GM12892 (cell line): ENCODE measurements around the gene AP1S3.

Experiments used
- DNase-seq: peaks from one replicate; pipeline ENCODE4 v3.0.0; 2011; ENCODE audit not compliant: insufficient read length
- FAIRE-seq: peaks from 2 replicates; lab custom pipeline; 2011; peaks lifted over from hg19 to GRCh38; lab: Jason Lieb, UNC
- POLR2A ChIP-seq: IDR thresholded peaks from 2 replicates; pipeline ENCODE4 v1.6.1; 2011; ENCODE audit warnings: low read depth, low read length, control low read depth
- POLR2AphosphoS5 ChIP-seq: IDR thresholded peaks from 2 replicates; pipeline ENCODE4 v1.6.1; 2011; ENCODE audit warnings: low read depth, low read length, control low read depth
- TAF1 ChIP-seq: IDR thresholded peaks from 2 replicates; pipeline ENCODE4 v1.6.1; 2011; ENCODE audit warnings: low read depth, mild to moderate bottlenecking, control low read depth, low read length, borderline replicate concordance

The AP1S3 gene

GRCh38 chr2:223746611-223747010 lies 90.8 kb downstream of the AP1S3 start:
- TF ChIP-seq POLR2A (no peak), TAF1 (no peak), POLR2AphosphoS5 (no peak)
- FAIRE-seq (no peak), DNase-seq (no peak)

- FAIRE-seq (no peak), DNase-seq (no peak)
- TF ChIP-seq TAF1: no peak
- TF ChIP-seq POLR2AphosphoS5: no peak
- TF ChIP-seq POLR2A: no peak
These were observed 92.8 kb downstream of the AP1S3 start for GRCh38 chr2:223744580-223744979.

- no peak for TF ChIP-seq POLR2A
- no peak for TF ChIP-seq TAF1
- TF ChIP-seq POLR2AphosphoS5: no peak
- FAIRE-seq (no peak), DNase-seq (no peak)
These were observed 96.7 kb downstream of the AP1S3 start for GRCh38 chr2:223740679-223741078.

DNA sequence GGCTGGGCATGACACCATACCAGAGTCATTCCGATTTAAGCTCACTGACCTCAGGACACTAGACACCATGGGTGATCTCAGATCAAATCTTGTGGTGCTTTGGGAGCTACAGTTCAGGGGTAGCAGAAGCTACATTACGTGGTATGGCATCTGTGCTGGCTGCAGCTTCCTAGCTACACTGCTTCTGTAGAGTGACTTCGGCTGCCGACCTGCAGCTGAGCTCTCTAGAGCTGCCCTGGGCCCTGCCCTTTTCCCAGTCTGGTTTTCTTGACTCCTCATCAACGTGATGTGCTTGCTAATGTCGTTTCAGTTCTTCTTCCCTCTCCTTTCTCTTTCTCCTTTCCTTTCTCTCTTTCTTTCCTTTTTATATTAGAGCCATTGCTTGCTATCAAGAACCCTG lies 100.2 kb downstream of the AP1S3 start:
- DNase-seq (no peak), FAIRE-seq (no peak)
- TF ChIP-seq POLR2AphosphoS5 (no peak), TAF1 (no peak), POLR2A (no peak)

- DNase-seq: no peak
- no peak for TF ChIP-seq POLR2AphosphoS5
- no peak for TF ChIP-seq POLR2A
- no peak for TF ChIP-seq TAF1
- FAIRE-seq: no peak
These were observed 100.9 kb downstream of the AP1S3 start for GRCh38 chr2:223736488-223736887.

DNA sequence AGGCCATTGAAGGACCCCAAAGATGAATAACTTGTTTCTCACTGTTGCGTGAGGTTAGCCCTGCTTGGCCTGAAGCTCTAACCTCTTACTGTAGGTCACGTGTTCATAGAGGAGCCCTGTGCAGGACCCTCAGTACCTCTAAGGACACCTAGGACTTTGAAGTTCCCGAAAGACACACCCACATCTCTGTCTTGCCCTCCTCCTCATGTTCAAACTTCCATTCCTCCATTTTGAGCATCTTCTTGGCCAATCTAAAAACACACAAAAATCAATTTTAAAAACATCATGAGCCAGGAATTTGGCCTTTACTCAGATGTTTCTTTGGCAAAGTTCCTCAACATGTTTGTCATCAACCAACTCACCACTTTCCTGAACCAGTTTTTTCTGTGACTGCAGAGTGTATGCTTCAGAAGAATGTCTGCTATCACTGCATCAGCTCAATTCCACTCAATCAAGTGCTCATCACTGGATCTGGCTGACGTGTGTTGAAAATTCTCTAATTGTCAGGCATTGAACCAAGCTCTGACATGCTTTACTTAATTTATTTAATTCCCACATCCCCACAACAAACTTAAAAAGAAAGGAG lies 101.6 kb downstream of the AP1S3 start:
- no peak for TF ChIP-seq POLR2AphosphoS5
- FAIRE-seq (no peak), DNase-seq (no peak)

- DNase-seq (no peak), FAIRE-seq (no peak)
- TF ChIP-seq POLR2A: no peak
These were observed 102.2 kb downstream of the AP1S3 start for GRCh38 chr2:223735035-223735640.

DNA sequence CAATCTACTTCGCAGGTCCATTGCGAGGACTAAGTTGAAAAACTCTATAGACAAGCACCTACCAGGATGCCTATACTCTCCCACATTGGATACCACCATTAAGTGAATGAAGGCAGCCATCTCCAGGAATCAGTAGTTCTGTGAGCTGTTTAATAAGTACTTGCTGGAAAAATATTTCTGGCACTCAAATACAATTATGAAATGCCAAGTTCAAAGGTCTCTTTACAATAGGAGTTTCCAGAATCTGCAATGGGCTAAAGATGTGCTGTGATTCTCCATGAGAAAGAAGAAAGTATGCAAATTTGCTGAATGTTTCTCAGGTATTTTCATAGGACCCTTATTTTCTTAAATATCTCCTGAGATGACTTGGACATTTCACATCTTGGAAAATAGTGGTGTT lies 103.0 kb downstream of the AP1S3 start:
- no peak for FAIRE-seq
- TF ChIP-seq POLR2AphosphoS5 (no peak), POLR2A (no peak), TAF1 (no peak)
- no peak for DNase-seq

DNA sequence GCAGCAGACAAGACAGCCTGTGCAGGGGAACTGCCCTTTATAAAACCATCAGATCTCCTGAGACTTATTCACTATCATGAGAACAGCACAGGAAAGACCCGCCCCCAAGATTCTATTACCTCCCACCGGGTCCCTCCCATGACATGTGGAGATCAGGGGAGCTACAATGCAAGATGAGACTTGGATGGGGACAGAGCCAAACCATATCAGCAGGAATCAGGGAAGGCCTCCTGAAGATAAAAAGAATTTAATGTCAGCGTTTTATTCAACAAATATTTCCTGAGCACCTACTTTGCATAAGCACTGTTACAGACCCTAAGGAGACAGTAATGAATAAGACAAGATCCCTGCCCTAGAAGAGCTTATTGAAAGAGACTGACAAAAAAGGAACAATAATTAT lies 105.0 kb downstream of the AP1S3 start:
- FAIRE-seq (no peak), DNase-seq (no peak)
- TF ChIP-seq TAF1 (no peak), POLR2A (no peak), POLR2AphosphoS5 (no peak)

- TF ChIP-seq POLR2A (no peak), TAF1 (no peak), POLR2AphosphoS5 (no peak)
- DNase-seq: no peak
- no peak for FAIRE-seq
These were observed 105.9 kb downstream of the AP1S3 start for GRCh38 chr2:223731503-223731902.

DNA sequence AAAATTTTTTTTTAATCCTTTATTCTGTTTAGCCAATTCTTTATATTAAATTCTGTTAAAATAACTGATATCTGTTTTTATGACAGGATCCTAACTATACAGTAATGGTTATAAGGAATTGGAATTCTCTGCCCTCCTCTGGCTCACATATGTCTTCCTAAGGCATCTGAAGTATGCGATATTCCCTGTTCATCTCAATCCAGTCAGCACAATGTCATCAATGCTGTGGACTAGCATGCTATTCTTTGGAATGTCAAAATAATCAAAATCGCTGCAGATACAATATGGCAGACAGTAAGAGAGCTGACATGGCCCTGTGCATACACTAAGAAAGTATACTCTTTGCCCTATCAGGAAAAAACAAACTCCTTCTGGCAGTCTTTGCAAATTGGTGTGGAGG lies 107.6 kb downstream of the AP1S3 start:
- DNase-seq (no peak), FAIRE-seq (no peak)
- no peak for TF ChIP-seq TAF1
- no peak for TF ChIP-seq POLR2A
- no peak for TF ChIP-seq POLR2AphosphoS5

- peak; percentile 42 for FAIRE-seq
- peak; percentile 26 for DNase-seq
- TF ChIP-seq TAF1: no peak
- TF ChIP-seq POLR2AphosphoS5: no peak
- TF ChIP-seq POLR2A: no peak
These were observed 109.8 kb downstream of the AP1S3 start for GRCh38 chr2:223727562-223727961.
